ENCODE measurements around the gene ATP6V0A4.
"Not testable (repeated sequence)": the region's sequence is repeated elsewhere in the genome, so short reads cannot be mapped to it uniquely, and the experiment has no call there.

ATP6V0A4 gene

GRCh38 chr7:138804618-138805017 lies 6.6 kb upstream of the ATP6V0A4 start:
- DNase-seq (ENCODE audit: low read depth in 1 of 2, low spot score in 1 of 2), result no peak

- DNase-seq (ENCODE audit: low read depth in 1 of 2, low spot score in 1 of 2), result no peak
Observed at GRCh38 chr7:138802706-138803105, 4.7 kb upstream of the ATP6V0A4 start.

GRCh38 chr7:138801256-138801655 lies 3.3 kb upstream of the ATP6V0A4 start:
- no peak for DNase-seq (ENCODE audit: low read depth in 1 of 2, low spot score in 1 of 2)

- DNase-seq (ENCODE audit: low read depth in 1 of 2, low spot score in 1 of 2), result no peak
Observed at GRCh38 chr7:138799336-138800000, 1.5 kb upstream of the ATP6V0A4 start.

- DNase-seq (ENCODE audit: low read depth in 1 of 2, low spot score in 1 of 2), result no peak
Observed at GRCh38 chr7:138798836-138799235, 840 bp upstream of the ATP6V0A4 start.

GRCh38 chr7:138797046-138797445 lies 950 bp downstream of the ATP6V0A4 start:
- DNase-seq (ENCODE audit: low read depth in 1 of 2, low spot score in 1 of 2), result not testable (repeated sequence)

- DNase-seq (ENCODE audit: low read depth in 1 of 2, low spot score in 1 of 2), result no peak
Observed at GRCh38 chr7:138796038-138796615, 1.9 kb downstream of the ATP6V0A4 start.

GRCh38 chr7:138785587-138786437 lies 12.2 kb downstream of the ATP6V0A4 start:
- DNase-seq (ENCODE audit: low read depth in 1 of 2, low spot score in 1 of 2), result no peak

GRCh38 chr7:138784692-138785091 lies 13.3 kb downstream of the ATP6V0A4 start:
- DNase-seq (ENCODE audit: low read depth in 1 of 2, low spot score in 1 of 2), result no peak

- DNase-seq (ENCODE audit: low read depth in 1 of 2, low spot score in 1 of 2), result no peak
Observed at GRCh38 chr7:138781004-138781403, 17.0 kb downstream of the ATP6V0A4 start.

GRCh38 chr7:138776166-138776833 lies 21.7 kb downstream of the ATP6V0A4 start:
- DNase-seq (ENCODE audit: low read depth in 1 of 2, low spot score in 1 of 2), result no peak

GRCh38 chr7:138773817-138774216 lies 24.2 kb downstream of the ATP6V0A4 start:
- no peak for DNase-seq (ENCODE audit: low read depth in 1 of 2, low spot score in 1 of 2)

GRCh38 chr7:138773176-138773575 lies 24.8 kb downstream of the ATP6V0A4 start:
- DNase-seq (ENCODE audit: low read depth in 1 of 2, low spot score in 1 of 2), result no peak

GRCh38 chr7:138770904-138771303 lies 27.1 kb downstream of the ATP6V0A4 start:
- DNase-seq (ENCODE audit: low read depth in 1 of 2, low spot score in 1 of 2), result no peak

- DNase-seq (ENCODE audit: low read depth in 1 of 2, low spot score in 1 of 2), result no peak
Observed at GRCh38 chr7:138768241-138768640, 29.8 kb downstream of the ATP6V0A4 start.

- no peak for DNase-seq (ENCODE audit: low read depth in 1 of 2, low spot score in 1 of 2)
Observed at GRCh38 chr7:138756591-138757242, 41.3 kb downstream of the ATP6V0A4 start.

- no peak for DNase-seq (ENCODE audit: low read depth in 1 of 2, low spot score in 1 of 2)
Observed at GRCh38 chr7:138755842-138756590, 42.0 kb downstream of the ATP6V0A4 start.

- DNase-seq (ENCODE audit: low read depth in 1 of 2, low spot score in 1 of 2), result no peak
Observed at GRCh38 chr7:138755331-138755747, 42.7 kb downstream of the ATP6V0A4 start.

GRCh38 chr7:138753610-138754009 lies 44.4 kb downstream of the ATP6V0A4 start:
- DNase-seq (ENCODE audit: low read depth in 1 of 2, low spot score in 1 of 2), result no peak

- no peak for DNase-seq (ENCODE audit: low read depth in 1 of 2, low spot score in 1 of 2)
Observed at GRCh38 chr7:138753150-138753518, 44.9 kb downstream of the ATP6V0A4 start.
